Dendritic cell treated with granulocyte-macrophage colony-stimulating factor and Interleukin-4, amounts not matched to agents 40 ng/mL and 50 ng/mL, for 4 days (primary cell): ENCODE data around the gene MED8.

Experiments
- H3K27ac Mint-ChIP-seq: one replicate; pipeline ENCODE4 v1.8.0; 2022; ENCODE audit warnings: mild to moderate bottlenecking, mixed read lengths
- H3K27me3 Mint-ChIP-seq: one replicate; pipeline ENCODE4 v1.8.0; 2022; ENCODE audit warnings: mild to moderate bottlenecking, mixed read lengths
- H3K36me3 Mint-ChIP-seq: one replicate; pipeline ENCODE4 v1.8.0; 2022; ENCODE audit warnings: low read depth, mixed read lengths
- H3K4me1 Mint-ChIP-seq: one replicate; pipeline ENCODE4 v1.8.0; 2022; ENCODE audit warnings: low read depth, mixed read lengths
- H3K4me3 Mint-ChIP-seq: one replicate; pipeline ENCODE4 v1.8.0; 2022; ENCODE audit warnings: mild to moderate bottlenecking, moderate library complexity, mixed read lengths
- H3K9me3 Mint-ChIP-seq: one replicate; pipeline ENCODE4 v1.8.0; 2022; ENCODE audit warnings: mixed read lengths
- intact Hi-C: fragments of 100-400 bp; cut with micrococcal nuclease; formaldehyde crosslinking; loops from one replicate; pipeline ENCODE4 v1.15.0; 2022

Gene MED8

GRCh38 chr1:43427941-43428340 lies 38.3 kb upstream of the MED8 start:
- intact Hi-C loops, result no loop called here
- H3K9me3 Mint-ChIP-seq, result no peaks in the 10 kb centered on the region
- no peak overlapping the region for H3K4me3 Mint-ChIP-seq
- no peaks in the 10 kb centered on the region for H3K4me1 Mint-ChIP-seq
- no peaks in the 10 kb centered on the region for H3K36me3 Mint-ChIP-seq
- H3K27ac Mint-ChIP-seq, result no peak overlapping the region
- no peaks in the 10 kb centered on the region for H3K27me3 Mint-ChIP-seq

GRCh38 chr1:43427524-43427923 lies 37.9 kb upstream of the MED8 start:
- no peak overlapping the region for H3K27ac Mint-ChIP-seq
- H3K27me3 Mint-ChIP-seq, result no peaks in the 10 kb centered on the region
- H3K9me3 Mint-ChIP-seq, result no peaks in the 10 kb centered on the region
- no peaks in the 10 kb centered on the region for H3K36me3 Mint-ChIP-seq
- no peaks in the 10 kb centered on the region for H3K4me1 Mint-ChIP-seq
- intact Hi-C loops, result no loop called here
- H3K4me3 Mint-ChIP-seq, result no peak overlapping the region

DNA sequence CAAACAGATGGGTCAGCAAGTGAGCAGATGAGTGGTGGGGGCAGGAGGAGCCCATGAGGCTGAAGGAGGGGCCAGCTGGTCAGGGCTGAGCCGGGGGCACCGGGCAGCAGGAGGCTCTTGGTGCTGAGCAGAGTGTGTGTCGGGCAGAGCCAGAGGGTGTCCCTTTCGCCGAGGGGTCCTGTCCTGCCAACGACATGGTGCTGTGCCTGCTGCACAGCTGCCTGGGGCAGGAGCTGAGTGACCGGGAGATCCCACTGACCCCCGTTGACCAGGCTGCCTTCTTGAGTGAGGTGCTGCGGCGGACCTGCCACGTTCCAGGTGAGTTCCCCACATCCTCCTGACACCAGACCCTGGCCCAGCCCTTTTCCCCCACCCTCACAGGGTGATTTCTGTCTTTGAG lies 36.6 kb upstream of the MED8 start:
- Mint-ChIP-seq H3K27me3 (no peaks in the 10 kb centered on the region), H3K9me3 (no peaks in the 10 kb centered on the region), H3K4me3 (no peak overlapping the region), H3K27ac (no peak overlapping the region), H3K36me3 (no peaks in the 10 kb centered on the region), H3K4me1 (no peaks in the 10 kb centered on the region)
- intact Hi-C loops, result no loop called here

DNA sequence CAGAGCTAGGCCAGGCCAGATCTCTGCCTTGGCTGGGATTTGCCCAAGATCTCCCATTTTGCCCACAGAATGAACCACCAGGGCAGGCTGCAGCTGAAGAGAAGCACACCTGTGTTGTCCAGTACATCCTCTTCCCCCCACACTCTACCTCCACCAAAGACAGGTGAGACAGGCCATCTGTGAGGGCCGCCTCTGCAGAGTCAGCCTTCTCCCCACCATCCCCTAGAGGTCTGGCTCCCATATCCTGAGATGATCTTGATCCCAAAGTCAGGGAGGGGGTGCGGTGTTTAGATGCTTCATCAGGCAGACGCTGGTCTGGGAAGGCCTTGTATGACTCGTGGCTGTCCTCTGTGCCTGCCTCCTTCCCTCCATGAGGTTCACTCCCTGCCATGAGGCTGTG lies 35.4 kb upstream of the MED8 start:
- intact Hi-C loops, result no loop called here
- Mint-ChIP-seq H3K36me3 (no peaks in the 10 kb centered on the region), H3K9me3 (no peaks in the 10 kb centered on the region), H3K27me3 (no peaks in the 10 kb centered on the region), H3K4me1 (no peaks in the 10 kb centered on the region), H3K4me3 (no peak overlapping the region), H3K27ac (no peak overlapping the region)

GRCh38 chr1:43423672-43424550 lies 34.3 kb upstream of the MED8 start:
- Mint-ChIP-seq H3K9me3 (no peaks in the 10 kb centered on the region), H3K36me3 (no peaks in the 10 kb centered on the region), H3K27me3 (no peaks in the 10 kb centered on the region), H3K4me3 (no peak overlapping the region), H3K27ac (no peak overlapping the region), H3K4me1 (no peaks in the 10 kb centered on the region)
- intact Hi-C loops, result no loop called here

GRCh38 chr1:43422995-43423671 lies 33.5 kb upstream of the MED8 start:
- no peak overlapping the region for H3K4me3 Mint-ChIP-seq
- H3K4me1 Mint-ChIP-seq, result no peaks in the 10 kb centered on the region
- H3K27me3 Mint-ChIP-seq, result no peaks in the 10 kb centered on the region
- H3K27ac Mint-ChIP-seq, result no peak overlapping the region
- intact Hi-C loops, result no loop called here
- no peaks in the 10 kb centered on the region for H3K36me3 Mint-ChIP-seq
- no peaks in the 10 kb centered on the region for H3K9me3 Mint-ChIP-seq

- no peaks in the 10 kb centered on the region for H3K36me3 Mint-ChIP-seq
- intact Hi-C loops, result no loop called here
These were observed 32.6 kb upstream of the MED8 start for GRCh38 chr1:43421976-43422750.

DNA sequence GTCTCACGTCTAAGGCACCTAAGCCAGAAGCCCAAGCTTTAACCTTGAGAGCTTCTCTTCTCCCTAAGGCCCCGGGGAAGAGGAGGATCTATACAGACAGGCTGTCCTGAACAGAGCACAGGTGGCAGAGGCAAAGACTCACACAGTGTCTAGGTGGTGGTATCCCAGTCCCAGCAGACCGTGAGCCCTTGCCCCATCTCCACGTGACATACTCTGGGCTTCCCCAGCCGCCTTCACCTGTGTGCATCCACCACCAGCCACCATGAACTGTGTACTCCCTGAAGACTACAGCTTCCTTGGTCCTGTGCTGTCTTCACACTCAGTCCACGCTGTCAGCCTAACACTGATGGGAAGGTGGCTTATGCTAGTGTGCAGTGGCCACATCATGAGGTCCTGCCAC lies 31.8 kb upstream of the MED8 start:
- Mint-ChIP-seq H3K4me1 (no peaks in the 10 kb centered on the region), H3K9me3 (no peaks in the 10 kb centered on the region), H3K27ac (no peak overlapping the region), H3K27me3 (no peaks in the 10 kb centered on the region), H3K4me3 (no peak overlapping the region), H3K36me3 (no peaks in the 10 kb centered on the region)
- intact Hi-C loops, result no loop called here

More at GRCh38 chr1:43421976-43422750, 32.6 kb upstream of the MED8 start:
- H3K9me3 Mint-ChIP-seq, result no peaks in the 10 kb centered on the region
- H3K27ac Mint-ChIP-seq, result no peak overlapping the region
- H3K4me1 Mint-ChIP-seq, result no peaks in the 10 kb centered on the region
- H3K27me3 Mint-ChIP-seq, result no peaks in the 10 kb centered on the region
- no peak overlapping the region for H3K4me3 Mint-ChIP-seq

GRCh38 chr1:43420874-43421273 lies 31.3 kb upstream of the MED8 start:
- H3K4me1 Mint-ChIP-seq, result no peaks in the 10 kb centered on the region
- H3K27me3 Mint-ChIP-seq, result no peaks in the 10 kb centered on the region
- H3K27ac Mint-ChIP-seq, result no peak overlapping the region
- H3K9me3 Mint-ChIP-seq, result no peaks in the 10 kb centered on the region
- H3K4me3 Mint-ChIP-seq, result no peak overlapping the region
- intact Hi-C loops, result no loop called here
- H3K36me3 Mint-ChIP-seq, result no peaks in the 10 kb centered on the region

DNA sequence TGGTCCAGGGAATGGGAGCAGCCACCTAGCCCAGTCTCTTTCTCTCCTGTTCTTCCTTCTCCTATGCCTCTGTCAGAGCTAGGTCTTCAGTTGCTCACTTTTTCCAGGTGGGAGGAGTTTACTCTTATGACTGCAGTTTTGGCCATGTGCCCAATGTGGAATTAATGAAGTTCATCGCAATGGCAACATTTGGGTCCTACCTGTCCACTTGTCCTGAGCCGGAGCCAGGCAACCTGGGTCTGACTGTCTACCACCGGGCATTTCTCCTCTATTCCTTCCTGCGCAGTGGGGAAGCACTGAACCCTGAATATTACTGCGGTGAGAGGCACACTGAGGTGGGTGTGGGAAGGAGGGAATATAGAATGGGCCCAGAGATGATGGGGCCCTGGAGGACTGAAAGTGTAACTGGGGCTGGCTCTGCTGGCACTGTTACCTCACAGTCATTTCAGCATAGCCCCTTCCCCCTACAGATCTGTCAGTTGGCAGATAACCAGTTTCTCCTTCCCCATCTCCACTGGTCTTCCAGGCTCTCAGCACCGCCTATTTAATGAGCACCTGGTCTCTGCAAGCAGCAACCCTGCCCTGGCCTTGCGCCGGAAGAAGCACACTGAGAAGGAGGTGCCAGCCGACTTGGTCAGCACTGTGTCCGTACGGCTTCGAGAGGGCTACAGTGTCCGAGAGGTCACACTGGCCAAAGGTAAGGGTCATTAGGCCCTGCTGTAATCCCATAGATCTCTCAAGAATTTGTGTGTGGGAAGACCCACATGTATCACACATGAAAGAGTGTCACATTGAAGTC lies 30.2 kb upstream of the MED8 start:
- no peaks in the 10 kb centered on the region for H3K27me3 Mint-ChIP-seq
- peaks cover 5% of the 10 kb centered on the region for H3K36me3 Mint-ChIP-seq
- H3K27ac Mint-ChIP-seq, result no peak overlapping the region
- intact Hi-C loops, result no loop called here
- H3K4me3 Mint-ChIP-seq, result no peak overlapping the region
- H3K9me3 Mint-ChIP-seq, result no peaks in the 10 kb centered on the region
- peaks cover 4% of the 10 kb centered on the region for H3K4me1 Mint-ChIP-seq

DNA sequence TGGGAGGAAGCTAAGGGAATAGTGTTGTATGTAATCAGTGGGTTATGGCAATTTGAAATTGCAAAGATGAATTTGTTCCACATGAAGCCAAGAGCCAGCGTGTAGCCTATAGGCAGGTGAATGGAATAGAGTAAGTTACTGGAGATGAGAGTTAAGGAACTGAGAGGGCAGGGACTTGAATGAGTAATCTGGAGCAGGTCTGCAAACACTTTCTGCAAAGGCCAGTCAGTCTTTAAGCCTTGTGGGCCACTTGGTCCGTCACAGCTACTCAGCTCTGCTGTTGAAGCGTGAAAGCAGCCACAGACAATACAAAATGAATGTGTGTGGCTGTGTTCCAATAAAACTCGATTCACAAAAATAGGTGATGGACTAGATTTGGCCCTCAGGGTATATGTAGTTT lies 29.3 kb upstream of the MED8 start:
- intact Hi-C loops, result no loop called here
- peaks cover 9% of the 10 kb centered on the region for H3K36me3 Mint-ChIP-seq
- no peaks in the 10 kb centered on the region for H3K9me3 Mint-ChIP-seq
- no peaks in the 10 kb centered on the region for H3K27me3 Mint-ChIP-seq
- H3K27ac Mint-ChIP-seq, result no peak overlapping the region
- peaks cover 5% of the 10 kb centered on the region for H3K4me1 Mint-ChIP-seq
- H3K4me3 Mint-ChIP-seq, result no peak overlapping the region

GRCh38 chr1:43415901-43416300 lies 26.3 kb upstream of the MED8 start:
- intact Hi-C loops, result no loop called here
- Mint-ChIP-seq H3K4me1 (peaks cover 5% of the 10 kb centered on the region), H3K27ac (no peak overlapping the region), H3K27me3 (no peaks in the 10 kb centered on the region), H3K4me3 (no peak overlapping the region), H3K9me3 (no peaks in the 10 kb centered on the region), H3K36me3 (peaks cover 30% of the 10 kb centered on the region)

DNA sequence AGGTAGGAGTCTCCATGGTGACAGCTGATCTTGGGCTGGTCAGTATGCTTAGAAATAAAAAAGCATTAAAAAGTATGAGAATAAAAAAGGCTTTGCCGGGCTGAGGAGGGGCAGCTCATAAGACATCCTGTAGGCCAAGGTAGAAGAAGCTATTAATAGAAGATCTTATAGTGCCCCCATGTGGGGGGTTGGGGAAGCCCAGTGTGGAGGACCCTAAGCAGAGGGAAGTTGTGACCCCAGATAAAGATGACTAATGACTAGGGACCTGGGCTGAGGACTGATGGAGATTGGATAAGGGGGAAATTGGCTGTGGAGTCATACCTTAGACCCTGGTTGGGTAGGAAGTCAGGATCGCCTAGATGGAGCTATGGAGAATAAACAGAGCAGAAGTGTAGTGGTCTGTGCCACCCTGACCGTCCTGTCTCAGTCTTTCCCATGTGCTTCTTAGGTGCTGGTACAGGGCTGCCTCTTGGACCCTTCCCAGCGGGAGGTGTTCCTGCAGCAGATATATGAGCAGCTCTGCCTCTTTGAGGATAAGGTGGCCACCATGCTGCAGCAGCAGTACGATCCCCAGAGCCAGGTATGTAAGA lies 25.1 kb upstream of the MED8 start:
- Mint-ChIP-seq H3K4me1 (peaks cover 5% of the 10 kb centered on the region), H3K27ac (no peak overlapping the region), H3K27me3 (no peaks in the 10 kb centered on the region), H3K9me3 (no peaks in the 10 kb centered on the region), H3K36me3 (peaks cover 41% of the 10 kb centered on the region), H3K4me3 (no peak overlapping the region)
- intact Hi-C loops, result loop anchor here (1.0 kb wide), 2 partner anchors 176 to 187 kb away; no protein-coding TSS in a partner anchor
